ENCODE measurements around the gene BCL7A.
"Not testable (repeated sequence)": the region's sequence is repeated elsewhere in the genome, so short reads cannot be mapped to it uniquely, and the experiment has no call there.

Gene BCL7A

DNA sequence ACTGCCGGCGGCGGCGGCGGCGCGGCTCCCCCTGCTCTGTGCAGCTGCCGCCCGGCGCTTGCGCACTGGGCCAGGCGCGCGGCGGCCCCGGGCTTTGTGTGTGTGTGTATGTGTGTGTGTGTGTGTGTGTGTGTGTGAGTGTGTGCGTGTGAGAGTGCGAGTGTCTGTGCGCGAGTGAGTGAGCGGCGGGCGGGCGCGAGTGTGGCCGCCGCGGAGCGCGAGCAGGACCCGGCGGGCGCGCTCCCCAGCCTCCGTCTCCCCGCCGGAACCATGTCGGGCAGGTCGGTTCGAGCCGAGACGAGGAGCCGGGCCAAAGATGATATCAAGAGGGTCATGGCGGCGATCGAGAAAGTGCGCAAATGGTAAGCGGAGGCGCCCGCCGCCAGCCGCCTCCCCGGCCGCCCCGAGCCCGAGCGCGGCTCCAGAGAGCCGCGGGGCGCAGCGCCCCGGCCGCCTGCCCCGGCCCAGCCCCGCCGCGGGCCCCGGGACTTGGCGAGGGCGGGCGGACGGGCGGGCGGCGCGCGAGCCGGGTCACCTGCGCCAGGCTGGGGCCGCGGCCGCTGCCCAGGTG lies at the start of gene BCL7A:
TSS of gene BCL7A (plus strand) at position 63 of the 571 bp plus-strand sequence. CDS start at position 271, 208 bp downstream.
- DNase-seq (ENCODE audit: low spot score) = peak; percentile 94

DNA sequence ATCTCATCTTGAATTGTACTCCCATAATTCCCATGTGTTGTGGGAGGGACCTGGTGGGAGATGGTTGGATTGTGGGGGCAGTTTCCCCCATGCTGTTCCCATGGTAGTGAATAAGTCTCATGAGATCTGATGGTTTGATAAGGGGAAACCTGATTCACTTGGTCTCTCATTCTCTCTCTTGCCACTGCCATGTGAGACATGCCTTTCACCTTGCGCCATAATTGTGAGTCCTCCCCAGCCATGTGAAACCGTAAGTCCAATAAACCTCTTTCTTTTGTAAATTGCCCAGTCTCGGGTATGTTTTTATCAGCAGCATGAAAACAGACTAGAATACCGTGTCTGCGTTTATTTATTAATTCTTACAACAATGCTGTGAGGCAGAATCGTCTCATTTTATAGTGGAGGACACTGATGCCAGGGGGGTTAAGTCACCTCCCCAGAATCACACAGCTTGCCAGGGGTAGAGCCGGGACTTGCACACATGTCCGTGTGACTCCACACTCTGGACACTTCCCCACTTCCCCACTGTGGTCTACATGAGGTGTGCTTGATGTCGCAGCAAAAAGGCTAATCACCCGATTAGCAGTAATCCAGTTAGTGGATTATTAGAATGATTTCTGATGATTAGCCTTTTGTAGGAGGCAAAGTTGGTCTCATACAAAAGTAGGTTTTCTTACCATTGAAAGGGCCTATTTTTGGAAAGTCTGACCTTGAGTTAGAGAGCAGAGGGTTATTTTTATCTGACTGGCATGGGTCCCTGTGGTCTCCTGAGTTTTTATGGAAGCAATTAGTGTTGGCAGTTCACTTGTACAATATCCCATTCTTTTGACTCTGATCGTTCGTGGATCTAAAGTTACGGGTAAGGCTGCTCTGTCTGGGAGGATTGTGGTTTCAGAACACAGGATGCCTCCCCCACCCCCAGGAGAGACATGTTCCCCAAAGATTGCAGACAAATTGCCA lies 47.4 kb upstream of the BCL7A start:
- DNase-seq (ENCODE audit: low spot score) = peak; percentile 13

DNA sequence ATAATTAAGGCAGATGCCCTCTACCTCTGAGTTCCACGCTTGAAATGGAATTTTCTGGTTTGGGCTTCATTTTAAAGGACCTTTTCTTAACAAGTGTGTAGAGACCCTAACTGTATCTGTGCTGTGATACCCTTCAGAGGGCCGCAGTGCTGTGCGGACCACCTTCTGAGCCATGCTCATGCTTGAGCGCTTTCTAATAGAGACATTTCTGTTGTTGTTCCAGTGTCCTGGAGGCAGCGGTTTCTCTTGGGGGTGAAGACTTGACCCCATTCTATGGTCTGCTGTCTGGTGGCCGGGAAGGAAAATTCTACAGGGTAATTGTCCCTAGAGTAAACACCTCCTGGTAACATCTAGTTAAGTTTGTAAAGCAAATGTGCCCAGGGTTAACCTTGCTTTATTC lies 46.7 kb upstream of the BCL7A start:
- peak; percentile 3 for DNase-seq (ENCODE audit: low spot score)

DNA sequence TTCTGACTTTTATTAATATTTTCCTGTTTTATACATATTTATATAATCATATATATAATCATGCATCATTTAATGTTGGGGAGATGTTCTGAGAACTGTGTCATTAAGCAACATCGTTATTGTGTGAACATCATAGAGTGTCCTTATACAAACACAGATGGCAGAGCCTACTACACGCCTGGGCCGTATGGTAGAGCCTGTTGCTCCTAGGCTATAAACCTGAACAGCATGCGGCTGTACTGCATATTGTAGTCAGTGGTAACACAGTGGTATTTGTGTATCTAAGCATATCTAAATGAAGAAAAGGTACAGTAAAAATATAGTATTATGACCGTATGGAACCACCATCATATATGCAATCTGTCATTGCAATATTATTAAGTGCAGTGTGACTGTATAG lies 44.7 kb upstream of the BCL7A start:
- DNase-seq (ENCODE audit: low spot score) = no peak

DNA sequence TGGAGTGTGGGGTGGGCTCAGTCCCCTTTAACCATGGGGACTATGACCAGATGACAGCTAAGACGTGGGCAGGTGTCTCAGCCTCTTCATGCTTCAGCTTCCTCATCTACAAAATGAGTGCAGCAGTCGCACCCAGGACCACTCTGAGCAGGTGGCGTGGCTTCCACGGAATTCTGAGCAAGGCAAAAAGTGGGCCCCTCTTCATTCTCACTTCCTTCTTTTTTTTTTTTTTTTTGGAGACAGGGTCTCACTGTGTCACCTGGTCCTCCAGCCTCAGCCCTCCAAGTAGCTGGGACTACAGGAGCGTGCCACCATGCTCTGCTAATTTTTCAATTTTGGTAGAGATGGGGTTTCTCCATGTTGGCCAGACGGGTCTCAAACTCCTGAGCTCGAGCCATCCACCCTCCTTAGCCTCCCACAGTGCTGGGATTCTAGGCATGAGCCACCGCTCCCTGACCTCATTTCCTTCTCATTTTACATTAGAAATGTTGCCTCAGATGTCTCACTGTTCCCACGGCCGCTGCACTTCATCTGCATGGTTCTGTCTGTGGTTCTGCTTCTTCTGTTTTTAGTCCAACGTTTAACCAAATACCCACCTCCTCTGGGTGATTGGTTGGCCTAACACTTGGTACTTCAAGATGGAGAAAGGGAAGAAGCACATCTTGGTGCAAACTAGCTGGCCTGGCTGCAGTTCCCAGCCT lies 41.3 kb upstream of the BCL7A start:
- no peak for DNase-seq (ENCODE audit: low spot score)

DNA sequence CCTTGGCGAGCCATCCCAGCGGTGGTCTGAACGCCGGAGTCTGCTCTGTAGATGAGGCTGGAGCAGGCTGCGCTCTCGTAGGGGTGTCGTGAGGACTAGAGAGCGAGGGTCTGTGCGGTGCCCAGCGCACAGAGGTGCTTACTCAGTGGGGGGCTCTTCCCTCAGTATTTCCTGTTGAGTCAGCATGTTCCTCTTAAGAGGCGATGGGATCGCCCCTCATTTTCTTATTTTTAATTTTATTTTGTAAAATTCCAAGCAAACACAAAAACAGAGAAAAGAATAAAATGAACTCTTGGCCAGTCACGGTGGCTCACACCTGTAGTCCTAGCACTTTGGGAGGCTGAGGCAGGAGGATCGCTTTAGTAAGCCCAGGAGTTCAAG lies 40.8 kb upstream of the BCL7A start:
- no peak for DNase-seq (ENCODE audit: low spot score)

DNA sequence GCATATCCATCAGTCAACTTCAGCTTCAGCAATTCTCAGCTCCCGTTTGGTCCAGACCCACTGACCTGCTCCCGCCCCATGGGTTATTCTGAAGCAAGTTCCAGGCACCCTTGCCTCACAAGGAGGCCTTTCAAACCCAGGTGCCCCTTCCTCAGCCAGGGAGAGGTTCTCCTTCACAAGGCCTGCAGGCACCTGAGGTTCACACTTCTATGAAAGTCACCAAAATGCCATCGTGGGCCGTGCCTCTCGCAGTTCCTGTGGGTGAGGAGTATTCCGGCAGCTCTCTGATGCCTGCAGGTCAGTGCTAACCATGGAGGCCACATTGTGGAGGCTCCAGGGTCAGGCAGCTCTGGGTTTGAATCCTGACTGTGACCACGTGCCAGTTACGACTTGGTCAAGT lies 40.2 kb upstream of the BCL7A start:
- DNase-seq (ENCODE audit: low spot score) = no peak

DNA sequence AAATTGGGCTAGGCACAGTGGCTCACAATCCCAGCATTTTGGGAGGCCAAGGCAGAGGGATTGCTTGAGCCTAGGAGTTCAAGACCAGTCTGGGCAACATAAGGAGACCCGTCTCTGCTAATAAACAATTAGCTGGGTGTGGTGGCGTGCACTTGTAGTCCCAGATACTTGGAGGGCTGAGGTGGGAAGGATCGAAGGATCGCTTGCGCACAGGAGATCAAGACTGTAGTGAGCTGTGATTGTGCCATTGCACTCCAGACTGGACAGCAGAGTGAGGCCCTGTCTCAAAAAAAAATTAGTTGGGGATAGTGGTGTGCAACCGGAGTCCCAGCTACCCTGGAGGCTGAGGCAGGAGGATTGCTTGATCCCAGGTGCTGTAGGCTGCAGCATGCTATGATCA lies 38.7 kb upstream of the BCL7A start:
- DNase-seq (ENCODE audit: low spot score) = no peak

DNA sequence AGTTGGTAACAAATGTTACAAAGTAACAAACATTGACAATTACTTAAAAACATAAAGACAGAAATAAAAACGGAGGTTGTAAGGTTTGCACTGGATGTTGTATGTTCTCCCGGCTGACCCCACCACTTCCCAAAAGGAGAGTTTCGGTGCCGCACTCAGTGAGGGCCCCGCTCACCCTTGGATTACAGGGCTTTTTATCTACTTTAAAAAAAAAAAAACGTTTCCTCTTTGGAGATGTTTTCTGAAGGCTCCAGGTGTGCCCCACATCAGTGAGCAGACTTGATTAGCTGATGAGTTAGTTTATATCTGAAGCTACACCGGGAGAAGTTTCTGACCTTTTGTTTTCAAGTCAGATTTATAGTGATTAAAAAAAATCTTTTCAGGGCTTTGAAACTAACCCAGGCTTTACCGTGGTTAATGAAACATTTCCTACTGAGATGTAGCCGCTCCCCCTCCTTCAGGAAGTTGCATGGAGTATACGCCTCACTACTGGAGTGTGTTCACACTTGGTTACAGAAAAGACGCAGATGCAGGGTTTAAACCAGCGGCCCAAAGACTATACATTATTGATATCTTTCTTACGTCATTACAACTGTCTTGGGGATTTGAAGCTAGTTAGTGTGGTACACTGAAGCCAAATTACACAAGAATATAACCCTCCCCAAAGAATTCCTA lies 38.0 kb upstream of the BCL7A start:
- DNase-seq (ENCODE audit: low spot score) = no peak

DNA sequence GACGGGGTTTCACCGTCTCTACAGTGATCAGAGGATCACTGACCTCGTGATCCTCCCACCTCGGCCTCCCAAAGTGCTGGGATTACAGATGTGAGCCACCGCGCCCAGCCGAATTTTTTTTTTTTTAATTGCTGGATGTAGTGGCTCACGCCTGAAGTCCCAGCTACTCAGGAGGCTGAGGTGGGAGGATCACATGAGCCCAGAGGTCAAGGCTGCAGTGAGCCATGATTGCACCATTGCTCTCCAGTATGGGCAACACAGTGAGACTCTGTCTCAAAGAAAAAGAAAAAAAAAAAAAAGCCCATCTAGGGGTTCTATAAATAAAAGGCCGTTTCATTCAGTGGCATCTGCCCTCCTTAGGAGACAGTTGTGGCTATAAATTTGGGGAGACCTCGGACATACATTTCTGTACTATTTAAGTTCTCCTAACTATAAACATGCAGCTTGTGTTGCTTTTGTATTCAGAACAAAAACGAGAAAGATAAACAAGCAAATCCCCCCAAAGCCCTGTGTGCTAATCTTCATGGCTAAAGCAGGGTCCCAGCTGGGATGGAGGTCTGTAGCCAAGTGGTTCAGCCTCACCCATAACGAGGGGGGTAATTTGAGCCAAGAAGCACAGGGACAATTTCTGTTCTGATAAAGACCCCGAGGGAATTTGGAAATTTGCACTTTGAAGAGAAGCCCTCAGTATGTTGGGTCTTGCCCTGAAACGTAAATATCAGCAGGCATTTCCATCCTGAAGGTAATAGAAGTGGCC lies 35.0 kb upstream of the BCL7A start:
- DNase-seq (ENCODE audit: low spot score) = no peak

DNA sequence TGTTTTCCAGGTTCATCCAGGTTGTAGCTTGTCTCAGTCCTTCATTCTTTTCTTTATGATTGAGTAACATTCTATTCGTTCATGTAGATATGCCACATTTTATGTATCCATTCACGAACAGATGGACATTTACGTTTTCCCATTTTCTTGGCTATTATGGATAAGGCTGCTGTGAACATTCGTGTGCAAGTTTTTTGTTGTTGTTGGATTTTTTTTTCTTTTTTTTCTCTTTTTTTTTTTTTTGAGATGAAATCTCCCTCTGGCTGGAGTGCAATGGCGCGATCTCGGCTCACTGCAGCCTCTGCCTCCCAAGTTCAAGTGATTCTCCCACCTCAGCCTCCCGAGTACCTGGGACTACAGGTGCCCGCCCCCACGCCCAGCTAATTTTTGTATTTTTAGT lies 33.2 kb upstream of the BCL7A start:
- not testable (repeated sequence) for DNase-seq (ENCODE audit: low spot score)

DNA sequence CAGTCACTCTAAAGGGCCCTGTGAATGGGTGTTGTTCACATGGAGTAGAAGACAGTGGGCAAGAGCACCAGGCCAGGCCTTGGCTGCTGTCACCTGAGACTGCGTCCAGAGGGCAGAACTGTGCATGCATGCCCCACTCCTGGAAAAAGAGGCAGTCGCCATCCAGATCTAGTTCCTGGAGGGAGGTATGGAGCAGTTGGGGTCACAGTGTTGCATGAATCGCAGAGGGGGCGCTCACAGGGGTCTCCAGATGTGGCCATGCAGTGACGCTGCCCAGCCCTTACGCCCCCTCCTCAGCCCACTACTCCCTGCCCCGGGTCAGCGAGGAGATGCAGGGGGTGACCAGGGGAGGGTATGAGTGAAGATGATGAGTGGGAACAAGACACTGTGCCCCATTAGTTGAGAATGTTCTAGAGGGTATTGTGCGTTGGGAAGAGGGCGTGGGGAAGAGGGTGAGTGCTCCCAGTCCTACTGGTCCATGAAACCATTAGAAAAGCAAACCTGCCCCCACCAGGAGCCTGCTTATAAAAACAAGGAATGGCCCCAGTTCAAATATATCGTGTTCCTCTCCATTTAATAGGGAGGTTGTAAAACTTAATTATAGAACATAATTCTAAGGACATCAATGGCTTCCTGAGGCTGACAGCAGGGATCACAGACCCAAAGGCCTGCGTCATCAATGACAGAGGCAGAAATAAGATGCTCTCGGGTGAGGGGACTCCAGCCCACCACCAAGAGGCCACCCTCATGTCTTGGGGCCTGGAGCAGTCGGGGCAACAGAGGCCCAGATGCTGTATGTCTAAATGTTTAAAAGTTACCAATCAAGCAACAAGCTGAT lies 32.2 kb upstream of the BCL7A start:
- no peak for DNase-seq (ENCODE audit: low spot score)

DNA sequence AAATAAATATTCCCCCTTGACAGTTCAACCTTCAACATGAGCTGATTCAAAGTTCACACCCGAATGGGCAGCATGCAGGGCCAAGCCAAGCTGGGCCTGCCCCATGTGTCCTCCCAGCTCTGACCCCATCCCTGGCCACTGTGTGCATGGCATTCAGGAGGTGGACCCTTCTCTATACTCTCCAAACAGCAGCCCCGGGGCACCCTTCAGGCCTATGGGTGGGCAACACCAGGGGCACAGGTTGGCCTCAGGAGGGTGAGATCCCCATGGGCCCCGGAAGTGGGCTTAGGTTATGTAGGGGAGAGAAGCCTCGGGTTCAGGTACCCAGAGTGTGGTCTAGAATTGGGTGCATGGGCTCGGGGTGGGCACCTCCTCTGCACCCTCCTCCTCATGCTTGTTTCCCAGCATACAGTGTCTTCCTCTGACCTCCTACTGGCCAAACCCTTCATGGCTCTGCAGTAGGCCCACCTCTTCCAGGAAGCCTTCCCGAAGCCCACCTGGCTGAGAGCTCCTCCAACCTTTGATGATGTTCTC lies 31.5 kb upstream of the BCL7A start:
- no peak for DNase-seq (ENCODE audit: low spot score)

DNA sequence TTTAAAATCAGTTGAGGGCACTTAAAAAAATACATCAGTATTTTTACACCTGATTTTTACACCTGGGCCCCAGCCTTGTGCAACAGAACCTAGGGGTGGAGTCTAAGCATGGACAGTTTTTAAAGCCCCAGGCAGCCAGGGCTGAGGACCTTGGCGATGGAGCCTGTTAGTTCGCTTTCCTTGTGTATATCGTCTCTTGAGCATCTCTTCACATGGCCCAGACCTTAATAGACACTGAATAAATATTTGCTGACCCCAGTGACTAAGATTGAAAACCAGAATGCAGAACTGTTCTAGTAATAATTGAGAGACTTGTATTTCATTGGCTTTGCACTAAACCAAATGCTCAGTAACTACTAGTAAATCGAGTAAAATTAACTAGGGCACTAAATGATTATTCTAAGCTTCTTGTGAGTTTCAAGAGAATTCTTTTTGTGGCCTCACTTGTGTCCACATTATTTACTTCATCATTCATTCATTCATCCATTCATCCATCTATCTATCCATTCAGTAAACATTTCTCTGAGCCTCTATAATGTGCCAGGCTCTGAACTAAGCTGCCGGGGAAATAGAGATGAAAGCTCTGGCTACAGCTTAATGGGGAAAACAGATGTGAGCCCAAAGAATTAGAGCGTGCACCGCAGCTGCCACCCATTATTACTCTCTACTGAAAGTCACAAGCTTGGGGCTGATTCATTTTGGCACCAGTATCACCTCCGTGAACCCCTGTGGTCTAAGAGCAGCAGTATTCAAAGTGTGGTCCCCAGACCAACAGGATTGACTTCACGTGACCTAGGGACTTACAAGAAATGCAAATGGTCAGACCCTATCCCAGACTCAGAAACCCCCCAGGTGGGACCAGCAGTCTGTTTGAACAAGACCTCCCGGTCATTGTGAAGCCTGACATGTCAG lies 30.7 kb upstream of the BCL7A start:
- peak; percentile 47 for DNase-seq (ENCODE audit: low spot score)

DNA sequence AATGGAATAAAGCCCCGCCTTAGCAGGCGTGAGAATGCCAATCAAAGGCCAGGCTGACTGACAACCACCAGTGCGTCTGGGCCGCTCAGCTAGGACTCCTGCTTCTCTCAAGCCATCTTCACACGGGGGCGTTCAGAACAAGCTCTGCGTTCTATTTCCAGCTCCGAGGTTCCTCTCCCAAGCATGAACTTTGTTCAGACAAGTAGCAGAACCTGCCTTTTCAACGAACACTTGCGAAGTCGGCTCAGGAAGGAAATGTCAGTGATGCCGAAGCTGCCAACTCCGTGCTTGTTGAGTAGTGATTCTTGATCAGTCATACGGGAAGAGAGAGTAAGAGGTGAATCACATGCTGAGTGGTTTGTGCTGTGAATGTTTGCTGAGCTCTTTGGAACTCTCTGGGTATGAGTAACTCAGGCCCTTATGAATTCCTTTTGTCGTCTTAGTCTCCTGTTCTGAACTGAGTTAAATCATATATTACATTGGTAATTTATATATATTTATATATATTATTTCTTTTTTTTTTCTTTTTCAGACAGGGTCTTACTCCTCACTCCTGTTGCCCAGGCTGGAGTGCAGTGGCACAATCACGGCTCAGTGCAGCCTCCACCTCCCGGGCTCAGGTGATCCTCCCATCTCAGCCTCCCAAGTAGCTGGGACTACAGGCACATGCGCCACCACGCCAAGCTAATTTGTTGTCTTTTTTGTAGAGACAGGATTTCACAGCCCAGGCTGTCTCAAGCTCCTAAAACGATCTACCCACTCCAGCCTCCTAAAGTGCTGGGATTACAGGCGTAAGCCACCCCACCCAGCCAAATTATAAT lies 29.4 kb upstream of the BCL7A start:
- peak; percentile 94 for DNase-seq (ENCODE audit: low spot score)

DNA sequence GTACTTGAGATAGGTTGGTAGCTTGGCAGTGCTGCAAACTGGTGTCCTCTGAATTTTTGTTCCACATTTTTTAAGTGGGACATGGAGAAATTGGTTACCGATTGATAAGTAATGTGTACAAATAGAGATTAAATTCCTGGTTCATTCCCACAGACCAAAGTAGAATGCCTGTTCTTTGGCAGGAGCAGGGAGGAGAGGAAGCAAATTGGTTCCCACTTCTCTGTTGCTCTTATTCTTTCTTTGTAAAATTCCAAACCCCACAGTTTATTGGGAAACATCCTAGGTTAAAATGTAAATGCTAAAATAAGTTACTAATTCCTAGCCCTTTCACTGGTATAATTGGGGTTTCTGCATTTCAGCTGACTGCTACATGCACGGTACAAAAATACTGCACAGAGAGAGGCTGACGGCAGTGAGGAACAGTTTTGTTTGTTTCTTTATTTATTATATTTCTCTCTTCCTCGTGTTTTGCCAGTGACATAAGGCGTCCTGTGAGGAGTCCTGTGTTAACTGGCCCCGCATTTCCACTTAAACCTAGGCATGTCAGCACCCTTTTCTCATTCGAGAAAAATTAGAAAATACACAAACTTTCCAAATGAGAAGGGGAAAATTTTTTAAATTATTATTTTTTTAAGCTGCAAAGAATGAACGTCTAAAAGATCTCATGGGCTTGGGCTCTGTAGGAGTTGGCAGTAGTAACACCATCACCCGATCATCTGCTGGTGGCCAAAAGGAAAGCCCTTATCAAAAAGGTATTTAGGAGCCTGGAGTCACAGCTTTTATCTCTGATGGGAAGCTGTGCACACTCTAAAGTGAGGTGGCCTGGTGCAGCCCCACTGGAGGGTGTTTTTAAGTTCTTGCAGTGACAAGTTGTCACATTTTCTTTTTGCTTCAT lies 25.4 kb upstream of the BCL7A start:
- DNase-seq (ENCODE audit: low spot score) = peak; percentile 3

DNA sequence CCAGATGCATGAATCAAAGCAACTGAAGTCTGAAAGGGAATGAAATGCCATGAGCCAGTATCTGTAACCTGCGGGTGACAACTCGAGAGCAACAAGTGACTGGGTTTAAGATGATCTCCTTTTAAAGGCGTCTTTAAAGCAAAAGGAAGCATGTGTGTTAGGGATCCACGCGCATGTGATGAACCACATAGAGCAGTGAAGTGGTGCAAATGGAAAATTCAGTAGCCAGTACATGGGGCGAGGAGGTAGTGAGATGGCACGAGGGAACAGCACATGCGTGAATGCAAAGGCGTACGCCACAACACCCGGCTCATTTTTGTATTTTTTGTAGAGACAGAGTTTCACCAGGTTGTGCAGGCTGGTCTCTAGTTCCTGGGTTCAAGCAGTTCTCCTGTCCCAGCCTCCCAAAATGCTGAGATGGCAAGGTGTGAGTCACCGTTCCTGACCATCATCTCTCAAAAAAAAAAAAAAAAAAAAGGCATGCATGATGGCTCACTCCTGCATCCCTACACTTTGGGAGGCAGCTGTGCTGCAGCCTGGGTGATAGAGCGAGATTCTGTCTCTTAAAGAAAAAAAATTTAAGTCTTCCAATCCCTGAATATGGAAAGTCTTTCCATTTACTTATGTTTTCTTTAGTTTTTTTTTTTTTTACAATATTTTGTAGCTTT lies 24.6 kb upstream of the BCL7A start:
- DNase-seq (ENCODE audit: low spot score) = peak; percentile 14
